Measurements from ENCODE around the gene BTBD18.

The BTBD18 gene

GRCh38 chr11:57776577-57777210 lies 25.1 kb upstream of the BTBD18 start:
- Histone ChIP-seq H2AFZ (no peak overlapping the region), H3K27me3 (ENCODE audit: control insufficient read depth, insufficient read depth, low read length) (no peaks in the 10 kb centered on the region), H3K79me2 (peaks cover 15% of the 10 kb centered on the region), H3K36me3 (ENCODE audit: control insufficient read depth, insufficient read depth, low read length) (no peaks in the 10 kb centered on the region), H3K4me3 (ENCODE audit: low read depth, low read length) (no peak overlapping the region), H3K4me1 (peaks cover 44% of the 10 kb centered on the region), H3K27ac (peak overlapping the region; percentile 87), H3K4me2 (ENCODE audit: low read length) (peak overlapping the region; percentile 53), H3K9ac (no peak overlapping the region), H3K9me3 (ENCODE audit: control insufficient read depth, low read length) (no peaks in the 10 kb centered on the region)
- no peak for TF ChIP-seq CTCF (IDR thresholded peaks at IDR 0.05)

GRCh38 chr11:57776031-57776521 lies 24.5 kb upstream of the BTBD18 start:
- Histone ChIP-seq H3K27me3 (ENCODE audit: control insufficient read depth, insufficient read depth, low read length) (no peaks in the 10 kb centered on the region), H3K27ac (peak overlapping the region; percentile 87), H3K4me1 (peaks cover 41% of the 10 kb centered on the region)

GRCh38 chr11:57775491-57775890 lies 23.9 kb upstream of the BTBD18 start:
- no peak for TF ChIP-seq CTCF (IDR thresholded peaks at IDR 0.05)
- Histone ChIP-seq H2AFZ (no peak overlapping the region), H3K79me2 (peaks cover 20% of the 10 kb centered on the region), H3K27ac (peak overlapping the region; percentile 87), H3K4me2 (ENCODE audit: low read length) (peak overlapping the region; percentile 38), H3K9me3 (ENCODE audit: control insufficient read depth, low read length) (no peaks in the 10 kb centered on the region), H3K36me3 (ENCODE audit: control insufficient read depth, insufficient read depth, low read length) (no peaks in the 10 kb centered on the region), H3K27me3 (ENCODE audit: control insufficient read depth, insufficient read depth, low read length) (no peaks in the 10 kb centered on the region), H3K4me1 (peaks cover 36% of the 10 kb centered on the region), H3K9ac (no peak overlapping the region), H3K4me3 (ENCODE audit: low read depth, low read length) (peak overlapping the region; percentile 5)

More at GRCh38 chr11:57776031-57776521, 24.5 kb upstream of the BTBD18 start:
- Histone ChIP-seq H3K9me3 (ENCODE audit: control insufficient read depth, low read length) (no peaks in the 10 kb centered on the region), H3K9ac (no peak overlapping the region), H3K79me2 (peaks cover 19% of the 10 kb centered on the region), H3K4me2 (ENCODE audit: low read length) (peak overlapping the region; percentile 53), H2AFZ (no peak overlapping the region), H3K4me3 (ENCODE audit: low read depth, low read length) (no peak overlapping the region), H3K36me3 (ENCODE audit: control insufficient read depth, insufficient read depth, low read length) (no peaks in the 10 kb centered on the region)
- TF ChIP-seq CTCF (IDR thresholded peaks at IDR 0.05) = no peak

GRCh38 chr11:57773026-57773598 lies 21.5 kb upstream of the BTBD18 start:
- H3K36me3 ChIP-seq (ENCODE audit: control insufficient read depth, insufficient read depth, low read length) = no peaks in the 10 kb centered on the region
- H3K4me1 ChIP-seq = peaks cover 22% of the 10 kb centered on the region
- H3K27me3 ChIP-seq (ENCODE audit: control insufficient read depth, insufficient read depth, low read length) = no peaks in the 10 kb centered on the region
- TF ChIP-seq CTCF (IDR thresholded peaks at IDR 0.05) = no peak
- H3K79me2 ChIP-seq = peaks cover 29% of the 10 kb centered on the region
- peak overlapping the region; percentile 2 for H3K4me3 ChIP-seq (ENCODE audit: low read depth, low read length)
- no peaks in the 10 kb centered on the region for H3K9me3 ChIP-seq (ENCODE audit: control insufficient read depth, low read length)
- H3K27ac ChIP-seq = no peak overlapping the region
- no peak overlapping the region for H3K4me2 ChIP-seq (ENCODE audit: low read length)
- H3K9ac ChIP-seq = no peak overlapping the region
- no peak overlapping the region for H2AFZ ChIP-seq

Data from parathyroid adenoma (tissue), 2 donors.